ENCODE measurements around the gene FAM131B.

Gene FAM131B

GRCh38 chr7:143375298-143376034 is 13.0 kb upstream of the FAM131B start:
- Histone ChIP-seq H3K9me2 (replicated peaks; ENCODE audit: insufficient read depth, low read length) (no peaks in the 10 kb centered on the region), H4K20me1 (ENCODE audit: insufficient read depth, low read length) (no peaks in the 10 kb centered on the region), H3K36me3 (replicated peaks; ENCODE audit: insufficient read depth, low read length) (no peaks in the 10 kb centered on the region), H3K79me2 (ENCODE audit: low read length) (no peaks in the 10 kb centered on the region), H2AFZ (ENCODE audit: low read length) (no peak overlapping the region), H3K27ac (ENCODE audit: low read length) (no peak overlapping the region), H3K9me3 (replicated peaks; ENCODE audit: insufficient read depth, low read length) (no peaks in the 10 kb centered on the region), H3K27me3 (replicated peaks; ENCODE audit: insufficient read depth, low read length) (no peaks in the 10 kb centered on the region), H3K9ac (ENCODE audit: low read length) (no peak overlapping the region), H3F3A (ENCODE audit: insufficient read depth, low read length) (no peaks in the 10 kb centered on the region), H3K4me1 (ENCODE audit: low read length) (peaks cover 7% of the 10 kb centered on the region), H3K4me2 (ENCODE audit: low read depth, low read length) (no peak overlapping the region), H3K4me3 (ENCODE audit: low read length) (no peak overlapping the region)
- TF ChIP-seq, protein P1, sequence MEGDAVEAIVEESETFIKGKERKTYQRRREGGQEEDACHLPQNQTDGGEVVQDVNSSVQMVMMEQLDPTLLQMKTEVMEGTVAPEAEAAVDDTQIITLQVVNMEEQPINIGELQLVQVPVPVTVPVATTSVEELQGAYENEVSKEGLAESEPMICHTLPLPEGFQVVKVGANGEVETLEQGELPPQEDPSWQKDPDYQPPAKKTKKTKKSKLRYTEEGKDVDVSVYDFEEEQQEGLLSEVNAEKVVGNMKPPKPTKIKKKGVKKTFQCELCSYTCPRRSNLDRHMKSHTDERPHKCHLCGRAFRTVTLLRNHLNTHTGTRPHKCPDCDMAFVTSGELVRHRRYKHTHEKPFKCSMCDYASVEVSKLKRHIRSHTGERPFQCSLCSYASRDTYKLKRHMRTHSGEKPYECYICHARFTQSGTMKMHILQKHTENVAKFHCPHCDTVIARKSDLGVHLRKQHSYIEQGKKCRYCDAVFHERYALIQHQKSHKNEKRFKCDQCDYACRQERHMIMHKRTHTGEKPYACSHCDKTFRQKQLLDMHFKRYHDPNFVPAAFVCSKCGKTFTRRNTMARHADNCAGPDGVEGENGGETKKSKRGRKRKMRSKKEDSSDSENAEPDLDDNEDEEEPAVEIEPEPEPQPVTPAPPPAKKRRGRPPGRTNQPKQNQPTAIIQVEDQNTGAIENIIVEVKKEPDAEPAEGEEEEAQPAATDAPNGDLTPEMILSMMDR (IDR thresholded peaks at IDR 0.05; ENCODE audit: low read length), result no peak
- TF ChIP-seq EZH2 (optimal IDR thresholded peaks at IDR 0.05; ENCODE audit: low read depth, low read length), result no peak
- no peak for TF ChIP-seq EZH2phosphoT487 (IDR thresholded peaks at IDR 0.05; ENCODE audit: low read length)
- DNase-seq, result no peak

DNA sequence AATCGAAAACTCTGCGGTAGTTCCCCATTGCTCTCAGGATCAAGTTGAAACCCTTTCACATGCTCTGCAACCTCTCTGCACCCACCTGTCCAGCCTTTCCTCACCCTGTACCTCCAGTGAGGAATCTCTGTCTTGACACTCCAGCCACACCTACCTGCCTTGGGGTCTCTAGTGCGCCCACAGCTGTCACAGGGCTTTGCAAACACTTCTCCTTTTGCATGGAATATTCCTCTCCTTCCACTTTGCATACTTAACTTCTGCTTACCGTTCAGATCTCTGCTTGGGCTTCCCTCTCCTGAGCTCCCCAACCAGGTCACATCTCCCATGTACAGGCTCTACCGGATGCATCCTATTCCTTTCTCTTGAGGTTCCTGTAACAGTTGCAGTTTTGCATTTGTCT is 12.0 kb upstream of the FAM131B start:
- Histone ChIP-seq H3K9me3 (replicated peaks; ENCODE audit: insufficient read depth, low read length) (no peaks in the 10 kb centered on the region), H3K36me3 (replicated peaks; ENCODE audit: insufficient read depth, low read length) (no peaks in the 10 kb centered on the region), H3K79me2 (ENCODE audit: low read length) (no peaks in the 10 kb centered on the region), H3K9me2 (replicated peaks; ENCODE audit: insufficient read depth, low read length) (no peaks in the 10 kb centered on the region), H3F3A (ENCODE audit: insufficient read depth, low read length) (no peaks in the 10 kb centered on the region), H3K27me3 (replicated peaks; ENCODE audit: insufficient read depth, low read length) (no peaks in the 10 kb centered on the region), H2AFZ (ENCODE audit: low read length) (no peak overlapping the region), H3K4me2 (ENCODE audit: low read depth, low read length) (no peak overlapping the region), H4K20me1 (ENCODE audit: insufficient read depth, low read length) (no peaks in the 10 kb centered on the region), H3K4me1 (ENCODE audit: low read length) (peaks cover 3% of the 10 kb centered on the region), H3K9ac (ENCODE audit: low read length) (no peak overlapping the region), H3K27ac (ENCODE audit: low read length) (no peak overlapping the region), H3K4me3 (ENCODE audit: low read length) (no peak overlapping the region)
- TF ChIP-seq, protein P1 (IDR thresholded peaks at IDR 0.05; ENCODE audit: low read length), result no peak
- no peak for TF ChIP-seq EZH2phosphoT487 (IDR thresholded peaks at IDR 0.05; ENCODE audit: low read length)
- no peak for TF ChIP-seq EZH2 (optimal IDR thresholded peaks at IDR 0.05; ENCODE audit: low read depth, low read length)
- no peak for DNase-seq

DNA sequence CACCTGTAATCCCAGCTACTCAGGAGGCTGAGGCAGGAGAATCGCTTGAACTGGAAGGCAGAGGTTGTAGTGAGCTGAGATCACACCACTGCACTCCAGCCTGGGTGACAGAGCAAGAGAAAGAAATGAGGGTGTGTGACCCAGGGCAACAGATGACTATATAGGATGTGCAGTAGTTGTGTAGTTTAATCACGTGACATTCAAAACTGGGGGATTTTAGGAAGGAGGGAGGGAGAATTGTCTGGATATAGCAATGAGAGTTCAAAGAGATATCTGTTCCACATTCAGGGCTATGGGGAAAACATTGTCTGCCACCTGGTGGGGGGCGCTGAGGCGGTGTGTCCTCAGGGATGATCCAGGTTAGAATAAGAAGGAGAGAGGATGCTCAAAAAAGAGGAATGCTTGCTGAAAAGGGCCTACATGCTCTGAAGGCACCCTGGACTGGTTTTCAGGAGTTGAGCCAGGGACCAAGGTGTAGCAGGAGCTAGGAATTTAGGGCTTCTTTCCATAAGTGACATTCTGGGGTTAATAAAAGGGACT is 10.8 kb upstream of the FAM131B start:
- H3F3A ChIP-seq (ENCODE audit: insufficient read depth, low read length), result no peaks in the 10 kb centered on the region
- H2AFZ ChIP-seq (ENCODE audit: low read length), result no peak overlapping the region
- H3K27me3 ChIP-seq (replicated peaks; ENCODE audit: insufficient read depth, low read length), result no peaks in the 10 kb centered on the region
- H3K9ac ChIP-seq (ENCODE audit: low read length), result no peak overlapping the region
- H3K9me3 ChIP-seq (replicated peaks; ENCODE audit: insufficient read depth, low read length), result no peaks in the 10 kb centered on the region
- no peaks in the 10 kb centered on the region for H3K9me2 ChIP-seq (replicated peaks; ENCODE audit: insufficient read depth, low read length)
- no peaks in the 10 kb centered on the region for H3K79me2 ChIP-seq (ENCODE audit: low read length)
- H3K36me3 ChIP-seq (replicated peaks; ENCODE audit: insufficient read depth, low read length), result no peaks in the 10 kb centered on the region
- no peaks in the 10 kb centered on the region for H3K4me1 ChIP-seq (ENCODE audit: low read length)
- H3K4me3 ChIP-seq (ENCODE audit: low read length), result no peak overlapping the region
- no peak for DNase-seq
- TF ChIP-seq, protein P1 (IDR thresholded peaks at IDR 0.05; ENCODE audit: low read length), result no peak
- no peak for TF ChIP-seq EZH2phosphoT487 (IDR thresholded peaks at IDR 0.05; ENCODE audit: low read length)
- TF ChIP-seq EZH2 (optimal IDR thresholded peaks at IDR 0.05; ENCODE audit: low read depth, low read length), result no peak
- no peak overlapping the region for H3K4me2 ChIP-seq (ENCODE audit: low read depth, low read length)
- H3K27ac ChIP-seq (ENCODE audit: low read length), result no peak overlapping the region
- H4K20me1 ChIP-seq (ENCODE audit: insufficient read depth, low read length), result no peaks in the 10 kb centered on the region

Measured in MM.1S (cell line).